HG03135 (cell line): ENCODE measurements around the gene KLF15.
A peak's percentile ranks its signal among the peaks of the same experiment; 100 is the strongest.

Experiments
- ATAC-seq: cut with Tn5 transposase; IDR thresholded peaks from one replicate; pipeline ENCODE4 v1.9.1; 2021; ENCODE audit warnings: mild to moderate bottlenecking, moderate library complexity; ENCODE audit not compliant: unreplicated experiment

KLF15 gene

DNA sequence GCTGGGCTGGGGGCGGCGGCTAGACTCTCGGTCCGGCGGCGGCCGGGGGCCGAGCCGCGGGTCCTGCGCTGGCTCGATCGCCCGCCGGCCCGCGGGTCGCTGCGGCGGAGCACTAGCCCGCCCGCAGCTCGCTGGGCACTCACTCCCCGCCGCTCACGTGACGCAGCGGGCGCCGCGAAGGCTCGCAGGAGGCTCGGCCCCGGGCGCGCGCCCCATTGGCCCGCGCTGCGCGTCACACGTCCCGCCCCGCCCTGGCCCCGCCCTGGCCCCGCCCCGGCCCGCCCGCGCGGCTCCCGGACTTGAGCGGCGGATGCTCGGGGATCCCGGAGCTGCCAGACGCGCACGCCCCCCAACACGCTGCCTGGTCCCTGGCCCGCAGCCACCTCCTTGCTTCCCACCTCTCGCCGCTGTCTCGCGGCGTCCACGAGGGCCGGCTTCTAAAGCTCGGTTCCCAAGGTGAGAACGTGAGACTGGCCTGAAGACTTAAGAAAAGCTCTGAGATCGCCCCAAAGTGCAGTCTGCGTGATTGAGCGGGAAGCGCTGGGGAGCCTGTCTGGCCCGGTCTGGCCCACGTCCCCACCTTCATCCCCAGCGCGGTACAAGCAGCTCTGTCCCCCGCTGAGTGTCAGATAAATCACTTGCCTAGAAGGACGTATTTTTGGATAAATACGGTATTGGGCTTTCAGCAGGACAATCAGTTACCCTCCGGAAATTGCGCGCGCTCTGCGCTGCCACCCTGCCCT, at the start of gene KLF15:
KLF15 (minus strand) TSS at position 114 of the 743 bp plus-strand sequence. CDS start 4,486 bp downstream, outside the sequence.
- peak; percentile 81 for ATAC-seq

DNA sequence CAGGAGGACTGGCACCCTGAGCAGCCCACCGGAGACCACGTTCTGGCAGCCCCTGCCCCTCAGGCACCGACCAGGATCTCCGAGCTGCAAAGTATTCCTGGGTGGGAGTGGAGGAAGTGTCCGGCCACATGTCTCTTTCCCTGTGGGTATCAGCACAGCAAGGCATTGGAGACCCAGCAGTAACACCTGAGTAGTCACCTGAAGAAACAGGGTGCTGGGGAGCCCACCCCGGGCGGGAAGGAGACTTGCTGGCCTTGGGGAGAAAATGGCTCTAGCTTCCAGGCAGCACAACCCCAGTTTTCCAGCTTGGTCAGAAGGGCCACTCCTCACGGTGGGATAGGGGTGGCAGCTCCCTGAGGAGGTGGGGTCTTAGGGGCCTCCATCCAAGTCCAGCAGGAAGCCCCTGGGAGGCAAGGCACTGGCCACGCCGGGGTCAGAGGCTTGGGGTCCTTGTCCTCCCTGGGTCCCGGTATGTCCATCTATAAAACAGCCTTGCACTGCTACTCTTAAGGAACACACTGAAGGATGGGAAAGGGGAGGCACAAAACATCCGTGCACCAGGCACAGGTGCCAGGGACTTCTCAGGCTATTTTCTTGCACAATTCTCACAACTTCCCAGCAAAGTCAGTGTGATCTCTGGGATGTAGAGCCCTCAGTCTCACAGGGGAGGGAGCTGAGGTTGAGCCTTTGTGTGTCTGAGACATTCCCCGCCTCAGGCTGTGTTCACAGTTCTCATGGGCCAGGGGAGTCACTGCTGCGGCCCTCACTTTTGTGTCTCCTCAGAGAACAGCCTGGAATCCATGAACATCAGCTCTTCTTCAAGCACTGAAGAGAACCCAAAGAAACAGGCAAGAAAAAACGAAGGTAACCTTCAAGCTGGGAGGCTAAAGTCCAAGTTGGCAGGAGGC, 49.4 kb upstream of the KLF15 start:
- ATAC-seq, result no peak

DNA sequence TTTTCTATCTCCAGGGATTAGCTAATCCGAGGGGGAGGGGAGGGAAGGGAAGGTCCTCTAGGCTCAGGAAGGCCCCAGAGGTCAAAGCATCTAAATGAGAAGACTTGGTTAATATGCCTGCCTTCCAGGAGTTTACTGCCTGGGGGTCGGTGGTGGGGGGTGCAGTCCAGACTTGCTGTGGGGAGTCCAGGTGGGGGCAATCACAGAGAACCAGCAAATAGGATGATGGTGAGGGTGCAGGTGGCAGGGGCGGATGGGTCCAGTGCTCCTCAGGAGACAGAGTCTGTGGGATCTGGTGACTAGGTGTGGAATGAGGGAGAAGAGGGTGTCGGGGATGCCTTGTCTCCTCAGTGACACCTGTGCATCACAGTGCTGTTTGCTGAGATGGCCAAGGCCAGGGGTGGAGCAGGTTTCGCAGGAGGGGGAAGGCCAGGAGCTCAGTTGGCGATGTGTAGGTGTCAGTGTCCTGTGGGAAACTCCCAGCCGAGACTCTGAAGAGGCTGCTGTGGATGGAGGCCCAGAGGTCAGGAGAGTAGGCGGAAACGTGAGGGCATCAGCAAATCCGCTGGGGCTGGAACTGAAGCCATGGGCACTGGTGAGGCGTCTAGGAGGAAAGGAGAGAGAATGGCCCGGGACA, 45.6 kb upstream of the KLF15 start:
- ATAC-seq, result no peak

DNA sequence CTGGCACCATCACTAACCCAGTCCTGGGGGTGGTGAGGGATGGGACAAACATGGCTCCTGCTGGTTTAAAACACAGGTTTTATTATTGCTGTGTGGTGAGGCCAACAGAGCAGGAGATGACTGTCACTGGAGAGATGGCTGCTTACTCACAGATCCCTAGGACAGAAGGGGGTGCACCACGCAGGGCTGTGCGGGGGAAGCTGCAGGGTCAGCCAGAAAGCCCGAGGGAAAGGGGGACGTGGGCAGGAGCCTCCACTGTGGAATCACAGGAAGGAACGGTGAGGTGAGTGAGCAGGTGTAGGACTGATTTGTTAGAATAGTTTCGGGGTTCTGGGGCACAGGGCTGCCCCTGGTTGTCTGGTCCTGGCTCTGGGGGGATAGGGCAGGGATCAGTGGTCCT, 45.0 kb upstream of the KLF15 start:
- no peak for ATAC-seq

DNA sequence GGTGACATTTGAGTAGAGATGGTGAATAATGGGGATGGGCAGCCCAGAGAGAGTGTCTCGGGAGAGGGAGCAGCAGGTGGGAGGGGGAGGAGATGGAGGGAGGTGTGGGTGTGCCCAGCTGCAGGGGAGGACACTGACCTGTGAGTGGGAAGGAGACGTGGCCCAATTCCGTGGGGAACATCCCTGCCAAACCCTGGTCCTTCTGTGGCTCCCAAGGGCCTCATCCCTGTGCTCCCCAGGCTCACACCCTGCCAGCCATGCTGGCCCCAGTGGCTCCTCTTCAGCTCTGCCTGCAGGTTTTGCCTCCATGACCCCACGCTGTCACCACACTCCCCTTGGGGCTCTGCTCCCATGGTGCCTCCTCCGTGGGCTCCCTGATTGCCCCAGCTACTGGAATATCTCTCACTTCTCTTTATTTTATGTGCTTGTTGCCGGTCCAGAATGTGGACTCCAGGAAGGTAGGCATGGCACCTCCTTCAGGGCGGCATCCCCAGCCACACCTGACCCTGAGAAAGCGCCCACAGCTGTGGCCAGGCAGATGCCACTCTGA, 44.5 kb upstream of the KLF15 start:
- no peak for ATAC-seq

DNA sequence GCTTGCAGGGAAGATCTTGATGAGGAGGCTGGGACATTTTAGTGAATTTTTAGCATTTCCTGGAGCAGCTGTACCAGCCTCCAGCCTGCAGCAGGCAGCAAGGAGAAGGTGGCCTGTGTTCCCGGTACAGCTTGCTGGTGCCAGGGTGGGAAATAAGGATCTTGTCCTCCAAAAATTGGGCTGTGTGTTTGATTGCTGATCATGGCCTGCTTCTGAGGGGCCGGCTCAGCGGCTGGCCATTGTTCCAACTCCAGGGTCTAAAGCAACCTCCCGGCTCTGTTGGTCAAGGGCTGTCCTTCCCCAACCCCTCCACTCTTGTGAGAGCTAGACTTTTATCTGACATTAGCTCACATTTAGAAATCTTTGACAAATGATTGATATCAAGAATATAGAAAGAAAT, 42.5 kb upstream of the KLF15 start:
- no peak for ATAC-seq

DNA sequence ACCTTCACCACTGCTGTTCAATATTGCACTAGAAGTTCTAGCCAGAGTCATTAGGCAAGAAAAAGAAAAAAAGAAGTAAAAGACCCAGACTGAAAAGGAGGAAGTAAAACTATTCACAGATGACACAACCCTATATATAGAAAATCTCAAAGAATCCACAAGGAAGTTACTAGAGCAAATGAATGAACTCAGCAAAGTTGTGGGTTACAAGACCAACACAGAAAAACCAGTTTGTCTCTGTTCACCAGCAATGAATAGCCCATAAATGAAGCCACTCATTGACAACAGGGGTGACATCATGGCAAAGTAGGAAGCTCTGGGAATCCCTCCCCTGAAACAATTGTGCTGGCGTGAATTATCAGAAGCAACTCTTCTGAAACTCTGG, 42.1 kb upstream of the KLF15 start:
- no peak for ATAC-seq

DNA sequence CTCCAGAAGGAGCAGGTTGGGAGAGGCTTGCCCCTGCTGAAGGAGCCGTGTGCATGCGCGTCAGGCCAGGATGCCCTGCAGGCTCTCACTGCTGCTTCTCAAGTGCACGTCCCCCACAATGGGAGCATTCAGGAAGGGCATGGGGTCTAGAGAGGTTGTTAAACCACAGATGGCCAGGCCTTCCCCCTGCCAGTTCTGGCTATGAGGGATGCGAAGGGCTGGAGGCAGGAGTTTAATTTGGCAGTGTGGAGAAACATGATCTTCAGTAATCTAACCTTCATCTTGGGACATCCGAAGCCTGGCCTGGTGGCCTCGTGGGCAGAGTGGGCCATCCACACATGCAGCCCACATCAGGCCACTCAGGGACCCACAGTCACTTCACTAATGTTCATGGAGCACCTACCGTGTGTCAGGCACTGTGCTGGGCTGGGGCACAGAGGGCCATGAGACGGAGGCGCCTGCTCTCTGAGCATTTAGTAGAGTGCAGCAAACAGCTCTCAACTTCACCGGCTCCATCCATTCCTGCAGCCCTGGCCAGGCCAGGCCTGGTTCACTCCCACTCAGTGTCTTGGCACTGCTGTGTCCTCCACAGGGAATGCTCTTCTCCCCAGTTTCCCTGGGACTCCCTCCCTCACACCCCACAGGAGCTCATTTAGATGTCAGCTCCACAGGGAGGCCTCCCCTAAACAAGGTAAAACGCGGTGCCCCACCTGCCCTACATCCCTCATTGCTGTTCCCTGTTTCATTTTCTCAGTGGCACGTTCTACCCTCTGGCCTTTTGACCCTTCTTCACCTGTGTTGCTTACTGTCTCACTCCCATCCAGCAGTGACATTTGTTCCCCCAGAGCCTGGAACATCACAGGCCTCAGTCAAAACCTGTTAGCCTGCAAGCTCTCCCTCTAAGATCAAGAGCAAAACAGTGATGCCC, 41.5 kb upstream of the KLF15 start:
- ATAC-seq, result no peak

DNA sequence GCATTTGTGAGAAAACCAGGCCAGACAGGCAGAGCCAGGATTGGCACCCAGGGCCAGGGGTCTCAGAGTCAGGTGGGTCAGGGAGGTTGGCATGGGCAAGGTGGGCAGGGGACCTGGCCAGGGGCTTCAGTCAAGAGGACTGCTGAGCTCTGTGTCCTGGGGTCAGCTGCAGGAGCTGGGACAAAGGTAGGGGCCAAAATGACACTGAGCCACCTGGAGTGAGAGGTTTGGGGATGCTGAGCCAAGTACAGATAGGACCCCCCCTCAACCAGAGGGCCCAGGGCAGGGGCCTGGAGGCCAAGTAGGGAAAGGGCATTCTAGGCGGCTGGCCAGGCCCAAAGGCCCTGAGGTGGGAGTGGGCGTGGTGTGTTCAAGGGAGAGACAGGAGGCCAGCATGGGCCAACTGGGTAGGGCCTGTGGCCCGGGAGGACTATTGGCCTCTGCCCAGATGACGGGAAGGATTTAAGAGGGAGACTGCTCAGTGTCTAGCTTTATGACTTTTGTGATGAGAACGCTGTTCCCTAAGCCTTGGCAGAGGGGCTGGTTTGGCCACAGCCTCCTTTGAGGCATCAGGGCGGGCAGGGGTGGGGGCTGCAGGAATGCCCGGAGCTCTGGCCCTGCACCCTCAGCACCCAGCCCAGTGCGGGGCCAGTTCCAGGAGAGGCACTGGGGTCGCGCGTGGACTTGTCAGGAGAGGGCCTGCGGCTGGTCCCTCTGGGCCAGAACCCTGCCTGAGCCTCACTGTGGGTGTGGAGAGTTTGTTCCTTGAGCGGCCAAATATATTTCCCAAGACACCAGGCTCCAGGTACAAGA, 40.6 kb upstream of the KLF15 start:
- no peak for ATAC-seq

DNA sequence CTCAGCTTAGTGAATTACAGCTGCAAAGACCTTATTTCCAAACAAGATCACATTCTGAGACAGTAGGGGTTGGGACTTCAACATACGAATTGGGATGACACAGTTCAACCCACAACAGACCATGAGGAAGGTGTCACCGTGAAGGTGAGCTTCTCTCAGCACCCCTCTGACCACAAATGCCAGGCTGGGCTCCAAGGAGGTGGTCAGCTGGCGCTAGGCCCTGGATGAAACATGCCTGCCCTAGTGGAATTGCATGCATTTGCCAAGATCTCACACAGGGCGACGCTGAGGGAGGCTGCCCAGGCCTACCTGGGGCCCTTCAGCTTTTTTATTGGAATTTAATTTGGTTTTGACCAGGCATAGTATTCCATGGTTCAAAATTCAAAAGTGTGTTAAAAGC, 39.3 kb upstream of the KLF15 start:
- no peak for ATAC-seq

DNA sequence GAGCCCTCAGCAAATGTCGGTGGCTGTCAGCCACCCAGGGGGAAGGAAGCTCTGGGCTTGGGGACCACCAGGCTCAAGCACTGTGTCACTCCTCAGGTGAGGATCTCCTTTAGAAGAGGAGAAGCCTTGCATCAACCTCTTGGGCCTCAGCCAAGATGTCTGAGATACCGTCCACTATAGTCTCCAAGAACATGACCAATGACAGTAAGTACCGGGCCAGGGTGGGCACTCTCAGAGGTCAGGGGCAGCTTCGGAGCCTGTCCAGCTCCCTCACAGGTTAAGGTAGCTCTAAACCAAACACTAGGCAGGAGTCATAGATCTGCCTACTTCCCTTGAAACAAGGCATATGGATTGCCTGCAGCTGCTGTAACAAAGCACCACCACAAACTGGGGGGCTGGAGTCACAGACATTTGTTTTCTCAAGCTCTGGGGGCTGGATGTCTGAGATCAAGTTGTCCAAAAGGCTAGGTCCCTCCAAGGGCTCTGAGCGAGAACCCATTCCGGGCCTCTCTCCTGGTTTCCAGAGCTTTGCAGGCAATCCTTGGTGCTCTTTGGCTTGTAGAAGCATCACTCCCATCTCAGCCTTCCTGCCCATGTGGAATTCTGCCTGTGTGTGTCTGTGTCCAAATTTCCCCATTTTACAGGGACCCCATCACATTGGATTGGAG, 38.8 kb upstream of the KLF15 start:
- ATAC-seq, result no peak

DNA sequence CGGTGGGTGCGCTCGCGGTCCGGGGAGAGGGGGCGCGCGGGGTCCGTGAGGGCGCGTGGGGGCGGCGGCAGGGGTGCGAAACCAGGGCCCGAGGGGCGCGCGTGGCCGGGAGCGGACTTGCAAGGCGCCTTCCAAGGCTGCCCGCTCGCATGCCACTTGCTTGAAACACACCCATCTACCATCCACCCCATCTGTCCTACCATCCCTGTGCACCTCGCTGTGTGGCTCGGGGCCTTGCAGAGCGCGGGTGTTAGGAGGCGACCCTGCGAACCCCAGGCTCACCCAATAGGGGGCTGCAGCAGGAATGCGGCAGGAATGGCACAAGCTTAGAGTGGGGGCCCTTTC, 37.7 kb upstream of the KLF15 start:
- no peak for ATAC-seq

DNA sequence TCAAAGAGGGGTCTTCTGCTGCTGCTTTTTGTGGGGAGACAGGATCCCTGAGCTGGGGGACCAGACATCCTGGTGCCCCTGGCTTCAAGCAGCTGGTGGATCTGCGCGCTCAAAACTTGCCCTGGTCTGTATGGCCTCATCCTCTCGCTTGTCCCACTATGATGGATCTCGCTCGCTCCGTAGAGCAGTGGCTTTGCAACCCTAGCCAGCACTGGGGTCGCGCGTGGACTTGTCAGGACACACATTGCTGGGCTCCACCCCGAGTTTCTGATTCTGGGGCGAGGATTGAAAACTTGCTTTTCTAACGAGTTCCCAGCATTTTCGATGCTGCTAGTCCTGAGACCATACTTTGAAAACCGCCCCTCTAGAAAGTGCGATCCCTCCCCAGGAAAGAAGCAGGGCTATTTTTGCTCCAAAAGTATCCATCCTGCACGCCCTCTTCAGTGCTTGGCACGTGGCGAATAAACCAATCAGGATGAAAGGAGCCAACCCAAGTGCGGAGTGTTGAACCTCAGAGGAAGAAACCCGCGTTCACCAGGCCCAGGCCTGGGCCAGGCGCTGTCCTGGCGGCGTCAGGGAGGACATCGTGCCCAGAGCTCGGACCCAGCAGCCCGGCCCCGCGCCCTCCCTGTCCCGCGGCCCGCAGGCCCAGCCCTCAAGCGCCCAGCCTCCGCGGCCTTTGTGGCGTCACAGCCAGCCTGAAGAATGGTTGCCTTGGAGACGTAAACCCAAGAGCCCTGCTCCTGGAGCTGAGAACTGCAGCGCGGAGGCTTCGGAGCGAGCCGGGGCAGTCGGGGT, 37.2 kb upstream of the KLF15 start, which contains the start of gene CFAP100:
CFAP100 (plus strand) TSS at position 731 of the 798 bp plus-strand sequence. CDS start 1,092 bp downstream, outside the sequence.
- no peak for ATAC-seq

DNA sequence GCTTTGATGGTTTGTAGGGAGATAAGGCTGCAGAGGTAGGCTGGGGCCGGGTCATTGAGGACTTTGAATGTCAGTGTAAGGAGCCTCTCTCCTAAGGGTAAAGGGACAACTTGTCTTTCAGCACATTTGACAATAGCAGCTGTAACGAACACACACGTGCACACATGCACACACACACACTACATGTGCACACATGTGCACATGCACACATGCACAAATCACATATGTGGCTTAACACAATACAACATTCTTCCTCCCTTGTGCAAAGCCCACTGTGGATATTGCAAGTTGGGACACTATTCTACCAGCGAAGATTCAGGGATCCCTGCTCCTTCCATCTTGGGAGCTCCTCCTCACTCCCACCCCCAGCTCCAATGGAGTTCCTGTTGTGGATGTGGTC, 36.4 kb upstream of the KLF15 start:
- ATAC-seq, result no peak

DNA sequence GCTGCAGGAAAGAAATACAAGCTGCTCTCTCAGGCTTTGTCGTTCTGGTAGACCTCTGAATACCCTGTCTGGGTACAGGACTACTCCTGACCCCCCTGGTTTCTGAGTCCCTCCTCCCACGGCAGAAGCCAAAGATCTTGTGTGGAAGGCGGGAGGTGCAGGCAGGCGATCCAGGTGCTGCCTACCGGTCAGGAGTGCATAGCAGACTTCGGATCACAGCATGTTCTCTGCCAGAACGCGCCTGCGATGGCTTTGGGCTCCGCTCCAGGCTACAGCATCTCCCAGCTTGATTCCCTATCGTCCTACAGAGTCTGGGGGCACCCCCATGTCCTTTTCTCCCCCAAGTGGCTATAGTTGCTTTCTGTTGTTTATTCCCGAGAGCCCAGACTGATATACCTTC, 35.0 kb upstream of the KLF15 start:
- no peak for ATAC-seq

DNA sequence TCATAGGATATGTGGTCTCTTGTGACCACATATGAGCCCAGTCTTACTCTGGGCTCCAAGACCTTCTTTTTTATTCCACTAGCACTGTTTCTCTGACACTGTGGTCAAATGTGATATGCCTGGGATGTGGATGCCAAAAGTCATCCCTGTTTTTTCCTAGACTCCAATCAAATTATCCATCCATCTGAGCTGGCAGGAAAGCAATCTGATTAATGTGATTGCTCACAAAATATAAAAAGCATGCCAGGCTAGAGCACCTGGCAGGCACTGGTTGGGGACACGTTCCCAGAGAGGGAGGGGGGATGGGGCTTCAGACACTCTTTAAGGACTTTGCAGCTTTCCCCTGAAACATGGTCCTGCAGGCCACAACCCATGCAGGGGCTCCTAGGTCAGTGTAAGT, 34.4 kb upstream of the KLF15 start:
- ATAC-seq, result no peak

DNA sequence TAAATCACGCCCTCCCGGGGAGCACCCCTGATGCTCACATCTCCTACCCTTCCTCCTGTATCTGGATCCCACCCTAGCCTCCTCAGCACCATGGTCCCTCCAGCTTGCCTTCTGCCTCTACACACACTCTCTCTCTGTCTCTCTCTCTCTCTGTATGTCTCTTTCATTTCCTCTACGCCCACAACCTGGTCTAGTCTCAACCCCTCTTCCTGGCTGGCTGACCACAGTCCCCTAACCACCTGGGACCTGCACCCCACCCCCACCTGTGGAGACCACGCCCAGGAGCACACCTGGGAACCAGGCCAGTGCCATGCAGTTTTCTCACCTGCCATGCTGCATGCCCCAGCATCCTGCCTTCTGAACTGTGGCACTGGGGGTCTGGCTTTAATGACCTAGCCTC, 33.5 kb upstream of the KLF15 start:
- ATAC-seq, result no peak

DNA sequence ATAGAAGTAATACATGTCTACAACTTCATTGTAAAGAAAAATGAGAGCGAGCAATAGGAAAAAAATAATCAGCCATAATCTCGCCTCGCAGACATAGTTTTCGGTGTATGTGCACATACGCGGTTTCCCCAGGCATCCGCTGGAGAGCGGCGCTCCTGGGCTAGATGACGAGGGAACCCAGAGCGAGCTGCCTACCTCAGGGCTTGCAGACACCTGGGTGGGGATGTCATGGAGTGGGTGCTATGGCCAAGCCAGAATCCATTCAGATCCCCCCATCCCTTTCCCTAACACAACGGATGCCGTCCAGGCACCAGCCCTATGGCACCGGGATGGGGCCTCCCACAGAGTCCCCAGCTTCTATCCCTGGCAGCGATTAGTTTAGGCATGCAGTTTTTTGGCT, 33.0 kb upstream of the KLF15 start:
- ATAC-seq, result no peak
